ENCODE measurements around the gene BCAR3.

BCAR3 gene

DNA sequence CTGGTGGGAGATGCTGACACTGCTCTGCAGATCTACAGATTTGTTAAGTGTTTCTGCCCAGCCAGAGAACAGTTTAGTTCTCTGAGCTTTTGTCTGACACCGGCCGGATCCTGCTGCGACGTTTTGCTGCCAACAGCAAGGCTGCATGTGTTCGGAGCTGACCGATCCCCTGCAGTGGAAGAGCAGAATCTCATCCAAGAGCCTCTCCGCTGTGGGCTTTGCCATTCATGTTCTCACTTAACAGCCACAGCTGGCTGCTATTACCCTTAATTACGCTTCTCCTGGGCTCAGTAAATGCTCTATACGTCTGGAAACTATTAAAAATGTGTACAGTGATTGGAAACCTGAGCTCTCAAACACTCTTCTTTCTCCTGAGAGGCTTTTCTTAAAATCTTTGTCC, 105.3 kb downstream of the BCAR3 start:
- no peak for TF ChIP-seq ZFX (IDR thresholded peaks at IDR 0.05; ENCODE audit: borderline replicate concordance)
- no peak for TF ChIP-seq CTCF (IDR thresholded peaks at IDR 0.05)

GRCh38 chr1:93575621-93576284, 105.9 kb downstream of the BCAR3 start:
- no peak overlapping the region for H3K27ac ChIP-seq
- TF ChIP-seq CTCF (IDR thresholded peaks at IDR 0.05): no peak
- no peak for TF ChIP-seq ZFX (IDR thresholded peaks at IDR 0.05; ENCODE audit: borderline replicate concordance)

More for the DNA sequence above, 105.3 kb downstream of the BCAR3 start:
- H3K27ac ChIP-seq: no peak overlapping the region

DNA sequence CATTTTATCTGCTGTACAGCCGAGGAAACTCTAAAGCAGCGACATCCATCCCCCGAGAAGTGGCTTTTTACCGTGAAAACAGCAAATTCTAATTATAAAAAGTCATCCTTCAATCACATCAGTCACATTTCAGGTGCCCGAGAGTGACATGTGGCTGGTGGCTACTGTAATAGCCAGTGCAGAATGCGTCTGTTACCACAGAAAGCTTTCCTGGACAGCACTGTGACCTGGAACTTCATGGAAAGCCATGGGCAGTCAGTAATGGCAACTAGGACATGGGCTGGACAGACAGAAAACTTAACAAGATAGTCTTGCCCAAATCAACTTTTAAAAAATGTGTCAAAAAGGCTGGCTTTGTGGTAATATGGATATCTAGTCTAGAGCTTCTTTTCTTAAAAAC, 106.6 kb downstream of the BCAR3 start:
- H3K27ac ChIP-seq: no peak overlapping the region
- TF ChIP-seq ZFX (IDR thresholded peaks at IDR 0.05; ENCODE audit: borderline replicate concordance) (no peak), CTCF (IDR thresholded peaks at IDR 0.05) (no peak)

DNA sequence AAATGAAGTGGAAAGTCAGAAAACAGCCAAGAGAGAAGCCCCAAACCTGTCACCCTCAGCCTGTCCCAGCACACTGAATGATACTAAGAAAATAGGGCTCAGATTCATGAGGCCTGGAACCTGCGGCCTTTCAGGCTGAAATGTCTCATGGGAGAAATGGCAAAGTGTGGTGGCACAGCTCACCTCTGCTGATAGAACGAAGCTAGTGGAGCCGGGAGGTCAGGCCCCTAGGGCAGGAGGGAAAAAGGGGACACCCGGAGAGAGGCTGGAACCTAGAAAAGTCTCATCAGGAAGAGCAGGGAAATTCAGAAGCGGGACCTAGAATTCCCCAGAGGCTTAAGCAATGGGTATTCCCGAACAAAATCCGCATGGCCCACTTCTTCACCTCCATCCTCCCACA, 107.1 kb downstream of the BCAR3 start:
- H3K27ac ChIP-seq: no peak overlapping the region; the same call in 1 of the 2 replicates
- TF ChIP-seq CTCF (IDR thresholded peaks at IDR 0.05) (no peak), ZFX (IDR thresholded peaks at IDR 0.05; ENCODE audit: borderline replicate concordance) (no peak)

DNA sequence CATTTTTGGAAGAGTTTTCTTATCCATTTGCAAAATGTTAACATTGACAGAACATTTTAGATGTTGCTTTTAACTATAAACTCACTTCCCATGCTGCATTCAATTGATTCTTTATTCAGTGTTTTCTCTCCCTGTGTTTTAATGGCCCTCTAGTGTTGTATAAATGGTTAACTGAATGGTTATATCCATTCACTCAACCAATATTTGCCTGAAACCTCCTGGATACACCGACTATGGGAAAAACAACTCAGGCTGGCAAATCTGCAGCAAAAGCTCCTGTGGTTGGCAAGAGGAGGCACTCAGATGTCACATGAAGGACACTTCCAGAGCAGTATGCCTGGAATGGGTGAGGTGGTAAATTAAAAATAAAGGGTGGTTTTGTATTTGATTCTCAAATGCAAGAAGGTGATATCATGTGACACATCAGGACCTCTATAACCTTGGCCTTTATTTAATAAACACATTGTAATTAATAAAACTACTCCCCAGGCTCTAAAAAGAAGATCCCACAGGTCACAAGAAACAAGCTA, 107.6 kb downstream of the BCAR3 start:
- H3K27ac ChIP-seq: peak overlapping the region; percentile 10; the same call in 1 of the 2 replicates
- TF ChIP-seq ZFX (IDR thresholded peaks at IDR 0.05; ENCODE audit: borderline replicate concordance) (no peak), CTCF (IDR thresholded peaks at IDR 0.05) (no peak)

DNA sequence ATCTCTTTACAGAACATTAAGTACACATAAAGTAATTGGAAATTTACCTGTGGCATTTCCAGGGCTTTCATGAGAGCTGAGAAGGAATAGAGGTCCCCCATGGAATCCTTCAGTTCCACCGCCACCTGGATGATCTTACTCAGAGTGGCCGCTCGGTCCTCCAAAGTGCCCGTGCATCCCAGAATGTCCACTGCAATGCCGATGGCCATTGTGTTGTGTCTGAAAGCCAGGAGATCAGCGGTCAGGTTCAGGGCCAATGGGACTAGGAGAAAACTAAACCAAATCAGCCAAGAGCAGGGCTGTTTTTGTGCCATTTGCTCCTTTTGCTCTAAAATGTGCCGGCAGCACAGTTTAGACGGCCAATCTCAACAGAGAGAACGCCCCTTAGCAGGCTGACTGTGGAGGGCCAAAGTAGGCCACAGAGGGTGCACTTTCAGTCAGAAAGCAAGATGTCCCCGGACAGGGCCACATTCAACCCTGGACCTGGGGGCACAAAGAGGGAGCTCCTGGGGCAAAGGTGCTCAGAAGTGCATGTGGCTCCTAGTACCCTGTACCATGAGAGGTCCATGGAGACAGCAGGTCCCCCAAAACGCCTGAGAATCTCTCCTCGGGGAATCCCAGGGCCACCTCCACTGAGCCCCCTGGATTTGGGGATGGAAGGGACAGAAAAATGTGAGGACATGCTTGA, 109.9 kb downstream of the BCAR3 start:
- no peak for TF ChIP-seq CTCF (IDR thresholded peaks at IDR 0.05)
- TF ChIP-seq ZFX (IDR thresholded peaks at IDR 0.05; ENCODE audit: borderline replicate concordance): no peak
- H3K27ac ChIP-seq: no peak overlapping the region

DNA sequence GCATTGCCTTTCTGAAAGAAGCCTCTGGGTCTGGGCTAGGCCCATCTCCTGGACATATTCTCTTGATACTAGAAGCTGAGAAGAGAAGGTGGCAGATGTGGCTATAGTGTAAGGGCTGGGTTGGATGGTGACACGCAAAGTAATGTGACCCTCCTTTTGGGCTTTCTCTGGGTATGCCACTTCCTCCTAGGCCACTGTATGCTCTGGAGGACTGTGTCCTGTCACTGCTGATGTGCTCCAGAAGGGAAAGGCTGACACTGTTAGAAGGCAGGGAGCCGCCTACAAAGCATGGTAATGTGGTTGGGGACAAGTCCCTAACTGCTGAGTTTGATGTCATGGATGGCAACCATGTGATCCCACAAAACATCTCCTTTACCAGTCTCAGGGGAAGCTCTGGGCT, 112.1 kb downstream of the BCAR3 start:
- TF ChIP-seq ZFX (IDR thresholded peaks at IDR 0.05; ENCODE audit: borderline replicate concordance) (no peak), CTCF (IDR thresholded peaks at IDR 0.05) (no peak)
- no peak overlapping the region for H3K27ac ChIP-seq

Data from 22Rv1 (cell line).